ENCODE data around the gene EIF4E1B. TPM values are rescaled to one million over a fixed set of nuclear protein-coding genes. Genes with fewer than 3 reads are reported as not detected.

EIF4E1B gene
- not detected in 5 replicates for total RNA-seq (2022; extraction: Qiagen RNA extraction; ENCODE audit: low read depth)

GRCh38 chr5:176629853-176630680, at the start of gene EIF4E1B, which contains the start of gene SNCB:
EIF4E1B (plus strand) TSS chr5:176630675; CDS start chr5:176642788, 12,113 bp downstream.
SNCB (minus strand) TSS chr5:176630534; CDS start chr5:176629654, 880 bp downstream.

GRCh38 chr5:176609724-176610434, 20.6 kb upstream of the EIF4E1B start, which contains the start of gene GPRIN1:
GPRIN1 (minus strand) TSS chr5:176610156; CDS start chr5:176599834, 10,322 bp downstream.

GRCh38 chr5:176647030-176647842, 16.8 kb downstream of the EIF4E1B start, which contains the start of gene TSPAN17:
TSPAN17 (plus strand) TSS chr5:176647484; CDS start chr5:176647616, 132 bp downstream.

Other genes starting within 250 kb of the EIF4E1B start
- gene NOP16, start 242.1 kb upstream of the EIF4E1B start, total RNA-seq (2022; extraction: Qiagen RNA extraction; ENCODE audit: low read depth), result 121 to 132 TPM (median 126 TPM) in 5 replicates
- gene HIGD2A, start 241.9 kb upstream of the EIF4E1B start, total RNA-seq (2022; extraction: Qiagen RNA extraction; ENCODE audit: low read depth), result 234 to 275 TPM (median 243 TPM) in 5 replicates
- 73.1 to 113 TPM (median 98.3 TPM) in 5 replicates for gene CLTB, start 214.1 kb upstream of the EIF4E1B start, total RNA-seq (2022; extraction: Qiagen RNA extraction; ENCODE audit: low read depth)
- gene FAF2, start 182.3 kb upstream of the EIF4E1B start, total RNA-seq (2022; extraction: Qiagen RNA extraction; ENCODE audit: low read depth), result 49.5 to 54.6 TPM (median 53.4 TPM) in 5 replicates
- gene RNF44, start 93.3 kb upstream of the EIF4E1B start, total RNA-seq (2022; extraction: Qiagen RNA extraction; ENCODE audit: low read depth), result 31.2 to 47.4 TPM (median 42.0 TPM) in 5 replicates
- 0.04 to 0.08 TPM (median 0.06 TPM) in 5 replicates for gene CDHR2, start 81.3 kb upstream of the EIF4E1B start, total RNA-seq (2022; extraction: Qiagen RNA extraction; ENCODE audit: low read depth)
- gene GPRIN1, start 20.5 kb upstream of the EIF4E1B start, total RNA-seq (2022; extraction: Qiagen RNA extraction; ENCODE audit: low read depth), result 7.3 to 10.3 TPM (median 9.4 TPM) in 5 replicates
- 0.91 to 1.4 TPM (median 1.2 TPM) in 5 replicates for gene SNCB, start 141 bp upstream of the EIF4E1B start, total RNA-seq (2022; extraction: Qiagen RNA extraction; ENCODE audit: low read depth)
- gene TSPAN17, start 16.8 kb downstream of the EIF4E1B start, total RNA-seq (2022; extraction: Qiagen RNA extraction; ENCODE audit: low read depth), result 57.1 to 69.3 TPM (median 63.6 TPM) in 5 replicates
- 0.12 to 0.37 TPM (median 0.27 TPM) in 5 replicates for gene UNC5A, start 179.9 kb downstream of the EIF4E1B start, total RNA-seq (2022; extraction: Qiagen RNA extraction; ENCODE audit: low read depth)